Motor neuron (in vitro differentiated cells): Measurements from ENCODE around the gene UBASH3A. TPM values are rescaled to one million over a fixed set of nuclear protein-coding genes. Genes with fewer than 3 reads are reported as not detected.

Source experiments
- total RNA-seq, 8 experiments: library from RNA; unstranded; fragments of 300-600 nt; gene quantifications; 2 replicates each; pipeline versions ENCODE4 v1.2.3 to v1.2.4, GENCODE V29; 2022

Gene UBASH3A
- total RNA-seq, 8 experiments from 2014 or later: 0.25 to 0.66 (median 0.28) TPM; not detected in 5

Other genes starting within 250 kb of the UBASH3A start
- 10 to 100 TPM in 1 of 8 experiments, 1 to 10 TPM in 4, under 1 TPM in 3; 0.36 to 26.7 (median 2.8) TPM for gene ABCG1, start 184.8 kb upstream of the UBASH3A start, total RNA-seq
- 100 to 1,000 TPM in 1 of 8 experiments, 1 to 10 TPM in 1, under 1 TPM in 4, not detected in 2; 0.11 to 143 (median 0.63) TPM for gene TFF3, start 88.5 kb upstream of the UBASH3A start, total RNA-seq
- not detected for gene TFF2, start 52.9 kb upstream of the UBASH3A start, total RNA-seq
- 1 to 10 TPM in 1 of 8 experiments, not detected in 7; 1.5 TPM for gene TFF1, start 37.4 kb upstream of the UBASH3A start, total RNA-seq
- under 1 TPM in 7 of 8 experiments, not detected in 1; 0.07 to 0.33 (median 0.14) TPM for gene TMPRSS3, start 7.8 kb upstream of the UBASH3A start, total RNA-seq
- gene RSPH1, start 92.3 kb downstream of the UBASH3A start, total RNA-seq: 10 to 100 TPM in 1 of 8 experiments, 1 to 10 TPM in 4, under 1 TPM in 1, not detected in 2; 0.28 to 39.3 (median 1.5) TPM
- gene SLC37A1, start 110.0 kb downstream of the UBASH3A start, total RNA-seq: 10 to 100 TPM in 5 of 8 experiments, 1 to 10 TPM in 2, under 1 TPM in 1; 0.71 to 49.0 (median 14.1) TPM
- 10 to 100 TPM in 5 of 8 experiments, under 1 TPM in 1, not detected in 2; 0.31 to 21.2 (median 15.6) TPM for gene PDE9A, start 249.7 kb downstream of the UBASH3A start, total RNA-seq